GM21825 (cell line): Measurements from ENCODE around the gene NRBP1.

Experiments used
- ATAC-seq: cut with Tn5 transposase; IDR thresholded peaks from one replicate; pipeline ENCODE4 v1.9.1; 2021; ENCODE audit warnings: mild to moderate bottlenecking, moderate library complexity; ENCODE audit not compliant: unreplicated experiment

Gene NRBP1

DNA sequence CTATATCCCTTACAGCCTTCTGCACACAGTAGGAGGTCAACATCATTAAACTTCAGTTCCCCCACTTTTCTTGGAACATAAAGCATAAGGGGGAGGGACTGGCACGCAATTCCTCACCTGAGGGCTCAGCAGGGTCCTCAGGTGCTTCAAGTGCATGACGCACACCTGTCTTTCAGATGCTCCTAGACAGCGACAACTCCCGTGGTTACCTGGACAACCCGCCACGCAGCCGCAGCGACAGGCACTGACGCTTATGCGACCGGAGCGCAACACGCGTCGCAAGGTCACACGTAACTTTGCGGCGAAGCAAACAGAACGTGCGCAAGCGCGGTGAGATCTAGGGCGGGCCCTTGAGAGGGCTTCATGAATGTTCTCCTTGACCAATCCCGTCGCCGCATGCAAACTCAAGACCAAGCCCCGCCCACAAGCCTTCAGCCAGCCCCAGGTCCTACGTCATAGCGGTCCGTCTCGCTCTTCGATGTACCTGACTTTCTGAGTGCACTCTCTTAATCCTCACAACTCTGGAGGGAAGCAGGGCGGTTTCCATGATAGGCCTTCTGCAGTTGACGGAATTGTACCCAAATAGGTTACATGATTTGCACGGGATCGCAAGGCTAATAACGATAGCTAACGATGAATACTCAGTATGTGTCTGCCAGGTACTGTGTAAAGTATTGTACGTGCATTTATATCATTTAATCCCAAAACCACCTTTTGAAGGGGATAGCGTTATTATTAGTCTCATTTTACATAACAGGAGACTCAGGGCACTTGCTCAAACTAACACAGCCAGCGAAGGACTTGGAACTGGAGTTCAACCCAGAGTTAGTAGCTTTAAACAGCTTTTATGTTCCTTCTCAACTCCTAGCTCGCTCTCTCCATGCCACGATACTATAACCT is 61.3 kb downstream of the NRBP1 start, which contains the start of gene IFT172:
IFT172 (minus strand) TSS at position 246 of the 900 bp plus-strand sequence; CDS start at position 156, 90 bp downstream.
- ATAC-seq: peak; percentile 95
